Activated CD8-positive, alpha-beta memory T cell treated with anti-CD3 and anti-CD28 coated beads for 24 hours (primary cell): Measurements from ENCODE around the gene NPPB.

Experiments used
- DNase-seq: peaks from one replicate; pipeline ENCODE4 v3.0.0-alpha.2; 2020

The NPPB gene

DNA sequence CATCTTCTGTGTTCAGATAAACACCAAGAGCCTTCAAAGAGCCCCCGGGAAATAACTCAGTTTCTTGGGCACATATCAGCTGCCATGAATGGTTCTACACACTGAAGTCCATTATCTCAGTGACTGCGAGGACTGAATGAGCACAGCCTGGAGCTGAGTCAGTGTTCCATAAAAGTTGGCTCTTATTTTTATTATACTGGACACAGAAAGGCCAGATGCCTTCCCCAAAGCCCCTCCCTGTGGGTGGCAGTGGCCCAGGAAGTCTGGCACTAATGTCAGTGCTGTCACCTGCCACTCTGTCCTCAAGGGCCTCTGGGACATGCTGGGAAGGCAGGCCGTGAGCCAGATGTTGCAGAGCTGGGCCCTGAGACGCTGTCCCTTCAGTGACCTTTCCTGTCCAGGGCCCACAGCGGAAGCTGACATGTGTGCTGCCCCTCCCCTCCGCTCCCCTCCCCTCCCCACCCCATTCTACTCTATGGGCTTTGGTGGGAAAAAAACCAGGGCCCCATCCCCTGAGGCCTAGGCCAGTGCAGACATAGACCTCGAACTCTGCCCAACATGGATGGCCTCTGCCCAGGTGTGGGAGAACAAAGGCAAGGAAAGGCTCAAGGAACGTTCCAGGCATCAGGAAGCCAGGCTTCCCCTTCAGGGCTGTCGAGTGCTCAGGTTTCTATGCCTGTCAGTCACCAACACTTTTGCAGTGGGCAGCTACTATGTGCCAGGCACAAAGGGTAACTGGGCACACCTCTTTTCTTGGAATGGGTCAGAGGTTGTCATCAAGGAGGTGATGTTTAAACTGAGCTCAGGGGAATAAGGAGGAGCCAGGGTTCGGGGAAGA is 22.4 kb upstream of the NPPB start:
- no peak for DNase-seq

- no peak for DNase-seq
Observed at GRCh38 chr1:11880181-11880575, 21.4 kb upstream of the NPPB start.

DNA sequence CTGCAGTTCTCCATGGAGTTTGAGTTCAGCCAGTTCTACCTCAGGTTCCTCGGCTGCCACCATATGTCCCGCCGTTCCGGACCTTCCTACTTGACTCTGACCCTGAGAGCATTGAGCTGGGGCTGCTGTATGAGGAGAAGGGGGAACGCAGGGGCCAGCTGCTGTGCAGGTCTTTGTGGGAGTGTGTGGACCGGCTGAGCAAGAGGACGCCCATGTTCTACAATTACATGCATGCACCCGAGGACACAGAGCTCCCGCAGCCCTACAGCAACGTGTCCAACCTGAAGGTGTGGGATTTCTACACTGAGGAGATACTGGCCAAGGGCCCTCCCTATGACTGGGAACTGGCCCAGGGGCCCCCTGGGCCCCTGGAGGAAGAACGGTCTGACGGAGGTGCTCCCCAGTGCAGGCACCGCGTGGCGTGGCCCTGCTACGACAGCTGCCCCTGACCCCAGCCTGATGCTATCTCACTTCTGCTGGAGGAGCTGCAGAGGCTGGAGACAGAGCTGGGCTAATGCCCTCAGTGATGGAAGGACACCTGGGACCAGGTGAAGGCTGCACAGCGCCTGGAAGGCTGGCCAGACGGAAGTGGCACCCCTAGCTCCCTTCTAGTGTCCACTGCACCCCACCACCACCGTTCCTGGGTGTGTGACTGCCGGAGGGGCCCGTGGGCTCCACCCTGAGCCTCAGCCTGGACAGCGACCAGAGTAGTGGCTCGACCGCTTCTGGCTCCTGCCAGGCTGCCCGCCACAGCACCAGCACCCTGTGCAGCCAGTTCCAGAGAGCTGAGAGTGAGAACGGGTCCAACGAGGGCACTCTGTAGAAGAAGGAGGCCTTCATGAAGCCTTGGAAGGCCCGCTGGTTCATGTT is 20.8 kb upstream of the NPPB start:
- DNase-seq = no peak

- no peak for DNase-seq
Observed at GRCh38 chr1:11878891-11879190, 20.1 kb upstream of the NPPB start.

DNA sequence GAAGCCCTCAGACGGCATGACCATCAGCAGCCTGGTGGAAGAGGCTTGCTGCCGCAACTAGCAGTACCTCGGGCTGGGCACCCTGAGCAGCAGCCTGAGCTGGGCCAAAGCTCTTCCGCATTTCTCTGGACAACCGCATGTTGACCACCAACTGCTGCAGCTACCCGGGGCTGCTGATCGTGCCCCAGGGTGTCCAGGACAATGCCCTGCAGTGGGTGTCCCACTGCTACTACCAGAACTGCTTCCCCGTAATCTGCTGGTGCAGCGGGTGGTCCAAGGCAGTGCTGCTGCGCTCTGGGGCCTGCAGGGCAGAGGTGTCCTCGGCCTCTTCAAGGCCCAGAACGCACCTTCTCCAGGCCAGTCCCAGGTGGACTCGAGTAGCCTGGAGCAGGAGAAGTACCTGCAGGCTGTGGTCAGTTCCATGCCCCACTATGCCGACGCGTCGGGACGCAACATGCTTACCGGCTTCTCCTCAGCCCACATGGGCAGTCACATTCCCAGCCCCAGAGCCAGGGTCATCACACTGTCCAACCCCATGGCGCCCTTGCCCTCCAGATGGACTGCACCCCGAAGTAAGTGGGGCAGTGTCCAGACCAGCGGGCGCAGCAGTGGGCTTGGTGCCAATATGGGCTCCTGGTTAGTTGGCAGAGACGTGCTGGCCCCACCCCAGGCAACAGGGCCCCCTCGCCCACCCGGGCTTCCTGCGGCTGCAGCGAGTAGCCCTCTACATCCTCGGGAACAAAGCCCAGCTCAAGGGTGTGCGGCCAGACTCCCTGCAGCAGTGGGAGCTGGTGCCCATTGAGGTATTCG is 19.5 kb upstream of the NPPB start:
- no peak for DNase-seq

DNA sequence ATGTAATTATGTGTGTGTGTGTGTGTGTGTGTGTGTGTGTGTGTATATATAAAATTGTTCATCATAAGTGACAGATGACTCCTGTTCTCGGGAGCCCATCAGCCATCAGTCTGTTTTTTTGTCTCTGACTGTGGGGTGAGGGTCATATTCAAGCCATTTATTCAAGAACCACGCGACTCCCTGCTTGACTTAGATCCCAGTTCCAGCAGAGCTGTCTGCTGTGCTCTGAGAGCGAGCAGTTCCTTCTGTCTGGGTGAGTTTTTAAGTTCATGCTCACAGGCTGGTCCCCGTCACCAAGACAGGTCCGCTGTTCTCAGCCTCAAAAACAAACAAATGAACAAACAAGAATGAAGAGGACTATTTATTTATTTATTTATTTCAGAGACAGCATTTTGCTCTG is 18.3 kb upstream of the NPPB start:
- DNase-seq = no peak

- DNase-seq = no peak
Observed at GRCh38 chr1:11875094-11875493, 16.3 kb upstream of the NPPB start.

DNA sequence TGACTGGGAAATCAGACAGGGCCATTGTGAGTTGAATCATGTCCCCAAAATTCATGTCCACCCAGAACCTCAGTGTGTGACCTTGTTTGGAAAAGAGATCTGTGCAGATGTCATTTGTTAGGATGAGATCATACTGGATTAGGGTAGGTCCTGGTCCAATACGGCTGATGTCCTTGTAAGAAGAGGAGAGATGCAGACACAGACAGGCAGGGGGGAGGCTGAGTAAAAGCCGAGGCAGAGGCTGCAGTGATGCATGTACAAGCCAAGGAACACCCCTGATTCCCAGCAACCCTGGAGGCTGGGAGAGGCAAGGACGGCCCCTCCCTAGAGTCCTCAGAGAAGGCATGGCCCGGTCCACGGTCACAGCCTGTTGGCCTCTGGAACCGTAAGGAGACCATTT is 15.9 kb upstream of the NPPB start:
- DNase-seq = no peak

DNA sequence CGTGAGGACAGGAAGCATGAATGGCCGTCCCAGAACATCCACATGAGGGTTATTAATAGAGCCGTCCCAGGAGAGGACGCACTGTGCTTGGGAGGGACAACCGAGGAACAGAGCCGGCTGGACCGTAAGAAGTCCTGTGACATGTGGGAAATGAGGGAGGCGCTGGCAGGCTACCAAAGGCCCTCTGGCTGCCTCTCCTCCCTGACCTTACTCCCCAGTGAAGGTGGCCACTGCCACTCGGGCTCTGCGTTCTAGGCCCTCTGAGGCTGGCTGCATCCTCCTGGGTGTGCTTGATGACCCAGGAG is 15.5 kb upstream of the NPPB start:
- DNase-seq = no peak

DNA sequence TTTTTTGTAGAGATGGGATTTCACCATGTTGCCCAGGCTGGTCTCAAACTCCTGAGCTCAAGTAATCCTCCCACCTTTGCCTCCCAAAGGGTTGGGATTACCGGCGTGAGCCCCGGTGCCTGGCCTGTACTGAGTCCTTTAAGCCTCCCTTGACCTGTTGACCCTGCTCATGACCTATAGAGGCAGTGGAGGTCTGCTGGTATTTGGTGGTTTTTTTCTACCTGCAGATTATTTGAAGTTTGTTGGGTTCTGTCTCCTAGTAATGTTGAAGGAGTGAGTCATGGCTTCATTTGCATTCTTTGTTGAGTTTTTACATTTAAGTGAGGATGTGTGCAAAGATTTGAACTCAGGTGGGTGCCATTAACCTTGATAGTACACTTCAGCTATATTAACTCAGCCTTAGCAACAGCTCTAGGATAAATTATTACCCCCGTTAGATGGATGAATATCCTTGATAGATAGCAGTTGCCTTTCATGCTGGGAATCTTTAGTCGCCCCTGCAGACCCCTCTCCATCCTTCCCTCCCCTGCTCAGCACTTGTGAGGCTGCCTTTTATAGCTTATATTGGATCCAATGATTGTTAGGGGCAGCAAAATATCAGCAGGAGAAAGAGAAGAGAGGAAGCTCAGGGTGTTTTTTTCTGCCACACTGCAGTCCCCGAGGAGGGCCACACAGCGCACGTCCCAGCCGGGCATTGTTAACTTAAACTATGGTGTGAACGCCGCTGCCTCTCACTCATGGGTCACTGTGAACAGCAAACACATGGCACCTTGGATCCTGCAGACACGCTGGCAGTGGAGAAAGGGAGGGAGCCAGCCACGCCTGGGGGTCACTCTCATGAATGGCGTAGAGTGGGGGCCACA is 14.9 kb upstream of the NPPB start:
- DNase-seq = no peak

DNA sequence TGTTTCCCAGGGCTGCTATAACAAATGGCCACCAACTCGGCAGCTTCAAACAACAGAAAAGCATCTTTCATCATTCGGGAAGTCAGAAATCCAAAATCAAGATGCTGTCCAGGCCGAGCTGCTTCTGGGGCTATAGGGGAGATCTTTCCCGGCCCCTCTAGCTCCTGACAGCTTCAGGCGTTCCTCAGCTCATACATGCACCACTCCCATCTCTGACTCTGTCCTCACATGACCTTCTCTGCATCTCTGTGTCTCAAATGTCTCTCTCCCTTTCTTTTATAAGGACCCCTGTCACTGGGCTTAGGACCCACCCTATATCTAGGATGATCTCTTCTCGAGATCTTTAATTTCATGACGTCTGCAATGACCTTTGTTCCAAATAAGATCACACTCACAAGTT is 13.8 kb upstream of the NPPB start:
- DNase-seq = no peak

DNA sequence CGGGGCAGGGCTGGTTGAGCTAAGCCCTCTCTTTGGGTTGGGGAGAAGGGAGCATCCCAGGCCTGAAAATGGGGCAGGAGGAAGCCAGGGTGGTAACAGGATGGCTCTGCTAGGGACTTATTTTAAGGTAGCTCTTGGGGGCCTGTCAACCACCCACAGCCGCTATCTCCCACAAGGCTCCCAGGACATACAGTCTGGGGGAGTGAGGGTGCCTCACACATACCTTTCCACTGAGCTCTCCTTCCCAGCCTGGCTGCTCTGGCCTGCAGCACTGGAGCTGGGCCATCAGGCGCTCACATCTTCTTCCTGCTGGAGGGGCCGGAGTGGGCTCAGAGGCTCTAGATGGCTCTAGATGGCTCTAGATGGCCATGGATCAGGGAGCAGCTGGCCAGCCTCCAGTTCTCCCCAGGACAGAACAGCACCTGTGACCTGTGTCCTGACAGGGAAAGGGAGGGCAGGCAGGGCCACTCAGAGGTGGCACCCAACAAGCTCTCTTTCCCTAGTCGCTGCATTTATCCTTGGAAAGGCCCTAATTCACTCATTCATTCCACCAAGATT is 11.0 kb upstream of the NPPB start:
- no peak for DNase-seq

GRCh38 chr1:11869104-11869503 is 10.4 kb upstream of the NPPB start:
- DNase-seq = no peak

DNA sequence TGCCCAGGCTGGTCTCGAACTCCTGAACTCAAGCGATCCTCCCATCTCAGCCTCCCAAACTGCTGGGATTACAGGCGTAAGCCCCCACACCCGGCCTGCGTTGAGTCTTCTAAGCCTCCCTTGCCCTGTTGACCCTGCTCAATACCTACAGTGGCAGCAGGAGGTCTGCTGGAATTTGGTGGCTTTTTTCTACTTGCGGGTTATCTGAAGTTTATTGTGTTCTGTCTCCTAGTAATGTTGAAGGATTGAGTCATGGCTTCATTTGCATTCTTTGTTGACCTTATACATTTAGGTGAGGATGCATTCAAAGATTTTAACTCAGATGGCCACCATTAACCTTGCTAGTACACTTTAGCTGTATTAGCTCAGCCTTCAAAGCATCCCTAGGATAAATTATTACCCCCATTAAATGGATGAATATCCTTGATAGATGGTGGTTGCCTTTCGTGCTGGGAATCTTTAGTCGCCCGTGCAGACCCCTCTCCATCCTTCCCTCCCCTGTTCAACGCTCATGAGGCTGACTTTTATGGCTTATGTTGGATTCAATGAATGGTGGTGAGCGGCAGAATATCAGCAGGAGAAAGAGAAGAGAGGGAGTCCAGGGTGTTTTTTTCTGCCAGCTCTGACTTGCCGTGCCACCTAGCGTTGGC is 9.7 kb upstream of the NPPB start:
- DNase-seq = no peak

GRCh38 chr1:11862890-11863289 is 4.1 kb upstream of the NPPB start:
- no peak for DNase-seq

- no peak for DNase-seq
Observed at GRCh38 chr1:11860587-11860986, 1.8 kb upstream of the NPPB start.

DNA sequence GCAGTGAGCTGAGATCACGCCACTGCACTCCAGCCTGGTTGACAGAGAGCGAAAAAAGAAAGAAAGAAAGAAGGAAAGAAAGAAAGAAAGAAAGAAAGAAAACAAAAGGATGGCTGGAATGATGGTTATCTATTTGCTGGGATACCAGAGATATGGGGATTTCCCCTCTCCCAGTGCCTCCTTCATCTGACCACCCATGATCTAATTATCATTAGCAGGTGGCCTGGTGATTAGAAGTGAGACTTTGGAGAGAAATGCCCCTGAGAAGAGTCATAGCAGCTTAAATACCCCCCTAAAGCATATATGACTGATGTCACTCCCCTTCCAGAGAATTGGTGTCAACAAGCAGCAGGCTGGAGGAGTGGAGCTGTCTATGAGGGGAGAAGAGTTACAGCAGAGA is 1.3 kb upstream of the NPPB start:
- DNase-seq = no peak

DNA sequence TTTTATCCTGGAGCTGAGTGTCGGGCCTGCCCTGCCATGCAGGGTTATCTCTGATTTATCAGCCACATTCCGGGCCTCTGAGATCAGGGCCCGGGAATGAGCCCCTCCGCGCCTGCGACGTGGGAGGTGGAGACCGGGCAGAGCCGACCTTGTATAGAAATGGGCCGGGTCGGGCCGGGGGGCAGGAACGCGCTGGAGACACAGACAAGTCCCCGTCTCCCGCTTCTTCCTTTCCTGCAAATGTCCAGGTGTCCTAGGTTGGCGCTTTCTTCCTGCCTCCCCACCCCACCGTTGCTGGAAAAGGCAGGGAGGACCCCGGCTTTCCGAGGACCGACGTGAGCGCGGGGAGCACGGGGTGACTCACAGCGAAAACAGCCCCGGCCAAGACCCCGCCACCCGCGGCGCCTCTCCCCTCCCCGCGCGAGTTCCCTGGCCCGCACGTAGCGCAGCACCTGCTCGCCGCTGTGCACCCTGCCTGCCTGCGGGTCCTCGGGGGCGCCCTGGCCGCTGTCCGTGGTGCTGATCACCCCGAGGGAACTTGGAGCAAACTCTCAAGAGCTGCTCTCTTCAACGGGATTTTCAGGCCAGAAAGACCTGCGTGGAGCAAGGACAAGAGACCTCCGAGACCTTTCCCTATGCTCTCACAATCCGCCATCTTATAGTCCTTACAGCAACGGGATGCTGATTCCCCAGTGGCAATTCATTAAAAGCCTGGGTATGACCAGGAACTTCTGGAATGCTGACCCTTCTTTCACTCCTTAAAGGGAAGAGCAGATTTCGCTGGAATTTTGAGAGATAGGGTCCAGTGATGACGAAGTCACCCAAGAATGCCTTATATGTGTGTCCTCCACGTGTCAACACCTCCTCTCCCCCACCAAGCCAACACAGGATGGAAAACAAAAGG is 475 bp upstream of the NPPB start:
- peak; percentile 85 for DNase-seq

DNA sequence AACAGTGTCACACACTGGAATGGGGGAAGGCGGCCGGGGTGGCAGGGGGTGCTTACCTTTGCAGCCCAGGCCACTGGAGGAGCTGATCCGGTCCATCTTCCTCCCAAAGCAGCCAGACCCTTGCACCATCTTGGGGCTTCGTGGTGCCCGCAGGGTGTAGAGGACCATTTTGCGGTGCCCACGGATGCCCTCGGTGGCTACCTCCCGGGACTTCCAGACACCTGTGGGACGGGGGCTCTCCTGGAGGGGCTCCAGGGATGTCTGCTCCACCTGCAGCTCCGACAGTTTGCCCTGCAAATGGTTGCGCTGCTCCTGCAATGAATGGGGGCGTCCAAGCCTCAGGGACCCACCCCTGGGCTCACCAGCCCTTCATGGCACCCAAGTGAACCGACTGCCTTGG is 587 bp downstream of the NPPB start:
- DNase-seq = no peak

DNA sequence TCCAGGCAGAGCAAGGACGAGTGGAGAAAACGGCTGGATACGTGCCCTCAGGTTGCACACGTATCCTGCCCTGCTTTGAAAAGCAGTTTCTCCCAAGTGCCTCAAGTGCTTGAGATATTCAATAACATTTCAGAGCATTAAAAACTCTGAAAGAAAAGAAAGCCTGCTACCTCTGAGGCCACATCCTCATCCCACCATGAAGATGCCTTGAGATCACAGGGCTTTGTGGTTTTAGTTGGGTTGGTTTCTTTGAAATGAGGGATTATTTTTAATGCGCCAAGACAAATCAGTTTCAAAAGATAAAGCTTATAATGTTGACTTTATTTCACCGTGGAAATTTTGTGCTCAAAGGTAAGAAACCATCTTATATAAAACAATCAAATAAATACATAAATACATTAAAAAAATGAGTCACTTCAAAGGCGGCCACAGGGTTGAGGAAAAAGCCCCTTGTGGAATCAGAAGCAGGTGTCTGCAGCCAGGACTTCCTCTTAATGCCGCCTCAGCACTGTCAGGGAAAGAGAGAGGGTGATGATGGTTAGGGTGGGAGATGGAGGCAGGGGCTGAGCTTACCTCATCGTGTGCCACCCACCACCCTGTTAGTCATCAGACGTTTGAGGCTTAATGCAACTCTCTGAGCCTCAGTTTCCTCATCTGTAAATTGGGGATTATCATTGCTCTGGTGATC is 1.4 kb downstream of the NPPB start:
- no peak for DNase-seq
